GM12801 (cell line): ENCODE data around the gene PGM1.

Experiments used
- CTCF ChIP-seq: IDR thresholded peaks from one replicate; pipeline ENCODE4 v1.5.1; 2011; ENCODE audit warnings: control low read depth; ENCODE audit not compliant: insufficient read length; ENCODE audit errors: extremely low read depth

The PGM1 gene

GRCh38 chr1:63665824-63666223, 72.6 kb downstream of the PGM1 start:
- TF ChIP-seq CTCF, result no peak

- TF ChIP-seq CTCF, result no peak
Observed at GRCh38 chr1:63668298-63668697, 75.1 kb downstream of the PGM1 start.

- no peak for TF ChIP-seq CTCF
Observed at GRCh38 chr1:63669151-63669961, 76.1 kb downstream of the PGM1 start.

- TF ChIP-seq CTCF, result no peak
Observed at GRCh38 chr1:63670164-63670563, 77.0 kb downstream of the PGM1 start.

- TF ChIP-seq CTCF, result no peak
Observed at GRCh38 chr1:63671514-63671913, 78.3 kb downstream of the PGM1 start.

- no peak for TF ChIP-seq CTCF
Observed at GRCh38 chr1:63674238-63674864, 81.1 kb downstream of the PGM1 start.

GRCh38 chr1:63674865-63675419, 81.7 kb downstream of the PGM1 start:
- no peak for TF ChIP-seq CTCF
